ENCODE results near the gene SYPL2.
A peak's percentile ranks its signal among the peaks of the same experiment; 100 is the strongest.

Gene SYPL2
- long read RNA-seq = 0 reads

- TF ChIP-seq REST (IDR thresholded peaks at IDR 0.05; ENCODE audit: insufficient replicate concordance, low read depth) (no peak), GABPA (IDR thresholded peaks at IDR 0.05; ENCODE audit: low read depth) (no peak), SPI1 (IDR thresholded peaks at IDR 0.05; ENCODE audit: borderline replicate concordance, low read depth) (no peak), POLR2AphosphoS5 (IDR thresholded peaks at IDR 0.05; ENCODE audit: low read depth) (no peak)
- TF ChIP-seq, protein P1, sequence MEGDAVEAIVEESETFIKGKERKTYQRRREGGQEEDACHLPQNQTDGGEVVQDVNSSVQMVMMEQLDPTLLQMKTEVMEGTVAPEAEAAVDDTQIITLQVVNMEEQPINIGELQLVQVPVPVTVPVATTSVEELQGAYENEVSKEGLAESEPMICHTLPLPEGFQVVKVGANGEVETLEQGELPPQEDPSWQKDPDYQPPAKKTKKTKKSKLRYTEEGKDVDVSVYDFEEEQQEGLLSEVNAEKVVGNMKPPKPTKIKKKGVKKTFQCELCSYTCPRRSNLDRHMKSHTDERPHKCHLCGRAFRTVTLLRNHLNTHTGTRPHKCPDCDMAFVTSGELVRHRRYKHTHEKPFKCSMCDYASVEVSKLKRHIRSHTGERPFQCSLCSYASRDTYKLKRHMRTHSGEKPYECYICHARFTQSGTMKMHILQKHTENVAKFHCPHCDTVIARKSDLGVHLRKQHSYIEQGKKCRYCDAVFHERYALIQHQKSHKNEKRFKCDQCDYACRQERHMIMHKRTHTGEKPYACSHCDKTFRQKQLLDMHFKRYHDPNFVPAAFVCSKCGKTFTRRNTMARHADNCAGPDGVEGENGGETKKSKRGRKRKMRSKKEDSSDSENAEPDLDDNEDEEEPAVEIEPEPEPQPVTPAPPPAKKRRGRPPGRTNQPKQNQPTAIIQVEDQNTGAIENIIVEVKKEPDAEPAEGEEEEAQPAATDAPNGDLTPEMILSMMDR (IDR thresholded peaks at IDR 0.05; ENCODE audit: insufficient read depth, low read length) = no peak
- DNase-seq (ENCODE audit: low read depth in 1 of 2, low spot score in 1 of 2) = no peak
- H3K27me3 ChIP-seq (ENCODE audit: insufficient read depth, poor library complexity, severe bottlenecking) = peaks cover 64% of the 10 kb centered on the region
Observed at GRCh38 chr1:109466452-109467300, at the start of gene SYPL2. TSS of gene SYPL2 (plus strand) at chr1:109466546. CDS start at chr1:109466844, 298 bp downstream.

DNA sequence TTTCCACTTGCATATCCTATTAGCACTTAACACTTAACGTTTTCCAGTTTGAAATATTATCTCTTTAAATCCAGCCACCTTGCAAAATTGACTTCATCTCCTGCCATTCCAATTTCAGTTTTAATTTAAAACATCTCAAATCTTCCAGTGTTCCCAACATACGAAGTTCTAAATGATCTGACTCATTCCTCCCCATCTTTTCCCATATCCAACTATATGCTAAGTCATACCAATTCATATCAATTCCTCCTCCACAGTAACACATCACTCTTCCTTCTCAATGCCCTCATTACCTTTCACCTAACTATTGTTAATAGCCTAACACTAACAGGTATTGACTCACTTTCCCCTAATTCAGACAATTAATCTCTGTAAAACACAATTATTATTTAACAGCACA is 42.8 kb upstream of the SYPL2 start:
- Histone ChIP-seq H3K27ac (replicated peaks) (no peak overlapping the region), H3K4me3 (replicated peaks; ENCODE audit: insufficient read depth, low read length) (no peak overlapping the region), H3K27me3 (ENCODE audit: insufficient read depth, poor library complexity, severe bottlenecking) (no peaks in the 10 kb centered on the region)
- no peak for TF ChIP-seq POLR2AphosphoS5 (IDR thresholded peaks at IDR 0.05; ENCODE audit: low read depth)
- TF ChIP-seq REST (IDR thresholded peaks at IDR 0.05; ENCODE audit: insufficient replicate concordance, low read depth) = no peak
- TF ChIP-seq GABPA (IDR thresholded peaks at IDR 0.05; ENCODE audit: low read depth) = no peak
- no peak for DNase-seq (ENCODE audit: low read depth in 1 of 2, low spot score in 1 of 2)

More at GRCh38 chr1:109466452-109467300, at the start of gene SYPL2:
- H3K27ac ChIP-seq (replicated peaks) = no peak within 1 kb of the TSS
- H3K4me3 ChIP-seq (replicated peaks; ENCODE audit: insufficient read depth, low read length) = peak within 1 kb of the TSS; percentile 32

GRCh38 chr1:109425391-109426280 is 40.7 kb upstream of the SYPL2 start:
- Histone ChIP-seq H3K27me3 (ENCODE audit: insufficient read depth, poor library complexity, severe bottlenecking) (no peaks in the 10 kb centered on the region), H3K27ac (replicated peaks) (peak overlapping the region; percentile 88), H3K4me3 (replicated peaks; ENCODE audit: insufficient read depth, low read length) (peak overlapping the region; percentile 91)
- TF ChIP-seq REST (IDR thresholded peaks at IDR 0.05; ENCODE audit: insufficient replicate concordance, low read depth) = no peak
- no peak for TF ChIP-seq SPI1 (IDR thresholded peaks at IDR 0.05; ENCODE audit: borderline replicate concordance, low read depth)
- TF ChIP-seq, protein P1 (IDR thresholded peaks at IDR 0.05; ENCODE audit: insufficient read depth, low read length) = no peak
- no peak for TF ChIP-seq GABPA (IDR thresholded peaks at IDR 0.05; ENCODE audit: low read depth)
- no peak for TF ChIP-seq POLR2AphosphoS5 (IDR thresholded peaks at IDR 0.05; ENCODE audit: low read depth)
- DNase-seq (ENCODE audit: low read depth in 1 of 2, low spot score in 1 of 2) = peak in 1 of 2 experiments; percentile 74
